H1 (cell line): ENCODE measurements around the gene GNG13. TPM values are rescaled to one million over a fixed set of nuclear protein-coding genes. Genes with fewer than 3 reads are reported as not detected.

Experiments
- CTCF ChIA-PET: fragments of 300-600 bp; sonication (Branson Sonifier 250); formaldehyde crosslinking; loops from one replicate; lab custom pipeline; 2021; ENCODE audit not compliant: partially characterized antibody; lab: Charles Lee
- POLR2A ChIA-PET: fragments of 300-600 bp; sonication (Branson Sonifier 250); formaldehyde crosslinking; loops from one replicate; lab custom pipeline; 2021; ENCODE audit warnings: inconsistent platforms; ENCODE audit not compliant: partially characterized antibody; lab: Charles Lee
- DNase-seq, 2 experiments: peaks; one replicate each; pipeline versions ENCODE4 v3.0.0 to v3.0.0-alpha.2; 2010 to 2022; ENCODE audit warnings: low spot score in 2 of 2, low read depth in 1 of 2, mixed read lengths in 1 of 2
- FAIRE-seq: peaks from 2 replicates; lab custom pipeline; 2011; peaks lifted over from hg19 to GRCh38; lab: Jason Lieb, UNC
- H2AFZ ChIP-seq: 2 replicates; pipeline ENCODE4 v1.8.1; 2012; ENCODE audit warnings: low read length, inconsistent platforms
- H2AK5ac ChIP-seq: 2 replicates; pipeline ENCODE4 v1.6.1; 2013; ENCODE audit warnings: low read depth, low read length
- H2BK120ac ChIP-seq: replicated peaks from 2 replicates; pipeline ENCODE3; 2013; ENCODE audit warnings: low read depth, low read length, inconsistent platforms
- H2BK12ac ChIP-seq: 2 replicates; pipeline ENCODE4 v1.6.1; 2013; ENCODE audit warnings: low read depth, low read length
- H2BK15ac ChIP-seq: 2 replicates; pipeline ENCODE4 v1.6.1; 2013; ENCODE audit warnings: low read length
- H2BK20ac ChIP-seq: 2 replicates; pipeline ENCODE4 v1.6.1; 2013; ENCODE audit warnings: low read length
- H2BK5ac ChIP-seq: 2 replicates; pipeline ENCODE4 v1.6.1; 2013; ENCODE audit warnings: low read depth, low read length
- H3K14ac ChIP-seq: 2 replicates; pipeline ENCODE4 v1.6.1; 2013; ENCODE audit warnings: inconsistent platforms; ENCODE audit not compliant: insufficient read length
- H3K18ac ChIP-seq: 2 replicates; pipeline ENCODE4 v1.6.1; 2013; ENCODE audit warnings: low read length; ENCODE audit errors: extremely low read depth
- H3K23ac ChIP-seq: 2 replicates; pipeline ENCODE4 v1.6.1; 2013; ENCODE audit warnings: inconsistent platforms; ENCODE audit not compliant: insufficient read length
- H3K23me2 ChIP-seq: 2 replicates; pipeline ENCODE4 v1.6.1; 2013; ENCODE audit warnings: low read depth, low read length
- H3K27ac ChIP-seq: 2 replicates; pipeline ENCODE4 v1.6.1; 2011; ENCODE audit warnings: low read depth, low read length, inconsistent platforms
- H3K27me3 ChIP-seq, 4 experiments: replicated peaks in 1 of 4; 1 replicate in 1 of 4; 2 replicates in 3 of 4; pipeline versions ENCODE4 v1.6.1 to v1.8.1; 2011 to 2013; ENCODE audit warnings: low read length in 3 of 4, mild to moderate bottlenecking in 3 of 4, inconsistent platforms in 2 of 4, mixed read lengths in 2 of 4, moderate library complexity in 1 of 4; ENCODE audit not compliant: control insufficient read depth in 3 of 4, insufficient read depth in 3 of 4; ENCODE audit errors: extremely low read depth in 1 of 4
- H3K36me3 ChIP-seq, 4 experiments: 2 replicates each; pipeline versions ENCODE4 v1.6.1 to v1.8.1; 2011 to 2013; ENCODE audit warnings: mild to moderate bottlenecking in 4 of 4, low read length in 3 of 4, moderate library complexity in 2 of 4, control low read depth in 1 of 4, inconsistent platforms in 1 of 4; ENCODE audit not compliant: insufficient read depth in 4 of 4, control insufficient read depth in 2 of 4
- H3K4ac ChIP-seq: replicated peaks from 2 replicates; pipeline ENCODE3; 2013; ENCODE audit warnings: low read length, low read depth, mixed read lengths, inconsistent platforms; ENCODE audit not compliant: insufficient read length
- H3K4me1 ChIP-seq, 4 experiments: replicated peaks in 1 of 4; 1 replicate in 1 of 4; 2 replicates in 3 of 4; pipeline versions ENCODE4 v1.6.1 to v1.8.1; 2011 to 2013; ENCODE audit warnings: low read length in 3 of 4, inconsistent platforms in 2 of 4, mixed read lengths in 1 of 4; ENCODE audit not compliant: insufficient read depth in 4 of 4, control insufficient read depth in 3 of 4
- H3K4me2 ChIP-seq, 2 experiments: 2 replicates each; pipeline versions ENCODE4 v1.6.1 to v1.8.1; 2011 to 2013; ENCODE audit warnings: low read depth in 2 of 2, low read length in 2 of 2, control low read depth in 1 of 2, inconsistent platforms in 1 of 2, mild to moderate bottlenecking in 1 of 2; ENCODE audit not compliant: insufficient read depth in 1 of 2
- H3K4me3 ChIP-seq, 4 experiments: fragments of 200-600, 300-600 bp in 1 of 4; sonication (generic), shearing (Covaris generic), sonication (Bioruptor Twin) in 1 of 4; 2 replicates each; pipeline versions ENCODE4 v1.5.1 to v1.8.1; 2011 to 2016; ENCODE audit warnings: low read length in 4 of 4, low read depth in 3 of 4, control low read depth in 2 of 4, inconsistent platforms in 2 of 4, mild to moderate bottlenecking in 2 of 4, mixed read lengths in 1 of 4, moderate library complexity in 1 of 4; ENCODE audit not compliant: insufficient read depth in 2 of 4; ENCODE audit errors: extremely low read depth in 1 of 4
- H3K56ac ChIP-seq: replicated peaks from 2 replicates; pipeline ENCODE3; 2013; ENCODE audit warnings: low read depth, mild to moderate bottlenecking, mixed read lengths, low read length, inconsistent platforms; ENCODE audit not compliant: insufficient read length
- H3K79me1 ChIP-seq: 2 replicates; pipeline ENCODE4 v1.6.1; 2013; ENCODE audit warnings: low read depth, low read length, control low read depth
- H3K79me2 ChIP-seq, 2 experiments: 2 replicates each; pipeline versions ENCODE4 v1.6.1 to v1.8.1; 2012 to 2013; ENCODE audit warnings: low read length in 2 of 2, mild to moderate bottlenecking in 2 of 2, inconsistent platforms in 1 of 2; ENCODE audit not compliant: insufficient read depth in 2 of 2, control insufficient read depth in 1 of 2
- H3K9ac ChIP-seq, 4 experiments: replicated peaks in 1 of 4; 1 replicate in 1 of 4; 2 replicates in 3 of 4; pipeline versions ENCODE4 v1.6.1 to v1.8.1; 2011 to 2013; ENCODE audit warnings: low read depth in 3 of 4, low read length in 3 of 4, control low read depth in 2 of 4, mild to moderate bottlenecking in 2 of 4, moderate library complexity in 2 of 4, inconsistent platforms in 1 of 4; ENCODE audit errors: extremely low read depth in 1 of 4
- H3K9me3 ChIP-seq, 2 experiments: 2 replicates each; pipeline versions ENCODE4 v1.6.1 to v1.8.1; 2012 to 2013; ENCODE audit warnings: mild to moderate bottlenecking in 2 of 2, moderate library complexity in 2 of 2, control low read depth in 1 of 2, inconsistent platforms in 1 of 2, low read depth in 1 of 2, low read length in 1 of 2, mixed read lengths in 1 of 2; ENCODE audit not compliant: insufficient read depth in 2 of 2
- H4K20me1 ChIP-seq, 2 experiments: replicated peaks in 1 of 2; 2 replicates each; pipeline versions ENCODE3 to v1.8.1; 2011 to 2013; ENCODE audit warnings: inconsistent platforms in 2 of 2, low read length in 2 of 2, mild to moderate bottlenecking in 1 of 2; ENCODE audit not compliant: insufficient read depth in 2 of 2, control insufficient read depth in 1 of 2
- H4K5ac ChIP-seq: 2 replicates; pipeline ENCODE4 v1.6.1; 2013; ENCODE audit warnings: low read length, low read depth, mixed read lengths, inconsistent platforms; ENCODE audit not compliant: insufficient read length
- H4K8ac ChIP-seq: 2 replicates; pipeline ENCODE4 v1.8.0; 2013; ENCODE audit warnings: mild to moderate bottlenecking, moderate library complexity, low read length, inconsistent platforms; ENCODE audit not compliant: insufficient read depth; ENCODE audit errors: extremely low read depth
- H4K91ac ChIP-seq: replicated peaks from 2 replicates; pipeline ENCODE3; 2013; ENCODE audit warnings: low read length, mixed read lengths, inconsistent platforms; ENCODE audit not compliant: insufficient read length
- BACH1 ChIP-seq: IDR thresholded peaks from 2 replicates; pipeline ENCODE4 v1.6.1; 2012; ENCODE audit warnings: low read length, improper control_type of control experiment
- CHD2 ChIP-seq: IDR thresholded peaks from 2 replicates; pipeline ENCODE4 v1.6.1; 2012; ENCODE audit warnings: low read length, improper control_type of control experiment
- EZH2 ChIP-seq: fragments of 200-600 bp; sonication (generic); IDR thresholded peaks from 2 replicates; pipeline ENCODE4 v1.7.1; 2012; ENCODE audit warnings: low read depth, mild to moderate bottlenecking, moderate library complexity, low read length, inconsistent platforms; ENCODE audit not compliant: severe bottlenecking
- NANOG ChIP-seq: IDR thresholded peaks from 2 replicates; pipeline ENCODE4 v1.6.1; 2011; ENCODE audit warnings: low read length, low read depth, mild to moderate bottlenecking, inconsistent platforms; ENCODE audit not compliant: insufficient read depth, poor library complexity, severe bottlenecking
- PHF8 ChIP-seq: fragments of 200-600 bp; sonication (generic); conservative IDR thresholded peaks from 2 replicates; pipeline ENCODE4 v1.7.1; 2012; ENCODE audit warnings: low read depth, mild to moderate bottlenecking, inconsistent platforms, low read length, moderate library complexity
- RFX5 ChIP-seq: IDR thresholded peaks from 2 replicates; pipeline ENCODE4 v1.6.1; 2011; ENCODE audit warnings: low read depth, low read length, improper control_type of control experiment, borderline replicate concordance
- SP1 ChIP-seq: IDR thresholded peaks from 2 replicates; pipeline ENCODE4 v1.6.1; 2011; ENCODE audit warnings: low read depth, low read length
- SRF ChIP-seq: IDR thresholded peaks from 2 replicates; pipeline ENCODE4 v1.6.1; 2011; ENCODE audit warnings: mild to moderate bottlenecking, low read depth, low read length, moderate library complexity
- TCF12 ChIP-seq: IDR thresholded peaks from 2 replicates; pipeline ENCODE4 v1.6.1; 2011; ENCODE audit warnings: low read depth, mild to moderate bottlenecking, low read length
- WGBS, 2 experiments: shearing (Covaris generic) in 1 of 2; methylation state at CpG; one replicate each; pipeline versions ENCODE4 v1.1.6 to v1.1.7; 2013 to 2015; ENCODE audit warnings: low lambda C conversion rate in 2 of 2, mixed read lengths in 2 of 2, inconsistent platforms in 1 of 2, low coverage in 1 of 2, missing lambda C conversion rate in 1 of 2; ENCODE audit not compliant: insufficient replicate concordance in 2 of 2, insufficient coverage in 1 of 2, insufficient read length in 1 of 2; ENCODE audit errors: extremely low coverage in 1 of 2, missing lambda C conversion rate in 1 of 2; 5-methylcytosine and 5-hydroxymethylcytosine counted together
- polyA plus RNA-seq, 7 experiments: library from polyadenylated mRNA; depleted of rRNA in 3 of 7; stranded (reverse) in 5 of 7; unstranded in 2 of 7; fragments of >200 nt in 5 of 7; fragments of 200-250 nt in 2 of 7; gene quantifications; 1 replicate in 5 of 7; 2 replicates in 1 of 7; 4 replicates in 1 of 7; pipeline versions ENCODE4 v1.2.1 to v1.2.3, GENCODE V29; 2011 to 2013; ENCODE audit warnings: missing spikeins in 2 of 7, mixed read lengths in 2 of 7
- total RNA-seq: library from RNA; stranded (reverse); fragmentation: NEBNext Ultra II Directional; extraction: Animal tissue kit (Norgen Biotek cat#: 25700); gene quantifications from 2 replicates; pipeline ENCODE4 v1.2.1, GENCODE V29; 2021
- TF ChIP-seq, protein P1 (sequence below): IDR thresholded peaks from 2 replicates; pipeline ENCODE4 v1.6.1; 2012; ENCODE audit warnings: low read length, inconsistent platforms

The GNG13 gene
- total and polyA plus RNA-seq, 2 of the 8 experiments (the other 6 are each of a cell fraction or from before 2014, with no cell fraction given) = not detected

DNA sequence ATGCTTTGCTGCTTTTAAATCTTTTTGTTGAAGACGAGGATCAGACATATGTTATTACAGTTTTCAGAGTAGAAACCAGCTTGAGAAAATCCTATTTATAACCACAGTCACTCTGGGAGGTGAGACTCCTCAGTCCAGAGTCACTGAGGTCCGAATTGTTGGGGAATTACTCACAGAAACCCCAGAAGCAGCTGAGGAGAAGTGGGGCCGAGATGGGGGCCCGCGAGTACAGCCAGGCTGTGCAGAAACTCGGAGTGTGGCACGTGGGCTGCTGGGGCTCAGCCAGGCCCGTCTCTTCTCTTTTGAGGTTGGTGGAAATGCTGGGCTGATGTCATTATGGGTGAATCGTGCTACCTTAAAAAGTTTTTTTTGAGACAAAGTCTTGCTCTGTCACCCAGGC, 14.4 kb upstream of the GNG13 start:
- Histone ChIP-seq H3K56ac (no peak overlapping the region), H2AFZ (no peak overlapping the region), H2BK5ac (no peak overlapping the region), H3K9me3 (peaks cover 4 to 14% of the 10 kb centered on the region in 2 experiments; a peak in 3 of 4 replicates), H4K20me1 (peaks cover 0 to 7% of the 10 kb centered on the region in 2 experiments), H2AK5ac (no peak overlapping the region), H4K5ac (no peak overlapping the region), H3K9ac (no peak overlapping the region), H3K4ac (no peak overlapping the region), H3K36me3 (no peaks in the 10 kb centered on the region), H3K4me2 (no peak overlapping the region), H3K18ac (no peak overlapping the region), H3K23me2 (no peaks in the 10 kb centered on the region; the same call in 1 of the 2 replicates), H3K4me1 (peaks cover 0 to 2% (median 0%) of the 10 kb centered on the region in 4 experiments; a peak in 2 of 7 replicates), H3K23ac (no peak overlapping the region), H2BK12ac (no peak overlapping the region), H2BK120ac (no peak overlapping the region), H4K8ac (no peak overlapping the region), H3K14ac (no peak overlapping the region), H4K91ac (no peak overlapping the region), H3K79me1 (no peaks in the 10 kb centered on the region), H3K27ac (no peak overlapping the region), H2BK20ac (no peak overlapping the region), H3K79me2 (no peaks in the 10 kb centered on the region), H3K27me3 (peaks cover 0 to 6% (median 4%) of the 10 kb centered on the region in 4 experiments; a peak in 5 of 7 replicates), H2BK15ac (no peak overlapping the region), H3K4me3 (no peak overlapping the region)
- ChIA-PET CTCF (interaction anchor here (0.6 to 1.7 kb wide), 4 partner anchors 14 to 280 kb away, joined by 3 to 8 read pairs (median 4); no protein-coding TSS in a partner anchor), POLR2A (interaction anchor here (1.3 kb wide), 1 partner anchor 12 kb away, joined by 3 read pairs; no protein-coding TSS in a partner anchor)
- no peak for DNase-seq
- TF ChIP-seq PHF8 (no peak), SP1 (no peak), EZH2 (no peak), TCF12 (no peak), SRF (no peak), BACH1 (no peak), CHD2 (no peak), RFX5 (no peak), NANOG (no peak)
- TF ChIP-seq, protein P1, sequence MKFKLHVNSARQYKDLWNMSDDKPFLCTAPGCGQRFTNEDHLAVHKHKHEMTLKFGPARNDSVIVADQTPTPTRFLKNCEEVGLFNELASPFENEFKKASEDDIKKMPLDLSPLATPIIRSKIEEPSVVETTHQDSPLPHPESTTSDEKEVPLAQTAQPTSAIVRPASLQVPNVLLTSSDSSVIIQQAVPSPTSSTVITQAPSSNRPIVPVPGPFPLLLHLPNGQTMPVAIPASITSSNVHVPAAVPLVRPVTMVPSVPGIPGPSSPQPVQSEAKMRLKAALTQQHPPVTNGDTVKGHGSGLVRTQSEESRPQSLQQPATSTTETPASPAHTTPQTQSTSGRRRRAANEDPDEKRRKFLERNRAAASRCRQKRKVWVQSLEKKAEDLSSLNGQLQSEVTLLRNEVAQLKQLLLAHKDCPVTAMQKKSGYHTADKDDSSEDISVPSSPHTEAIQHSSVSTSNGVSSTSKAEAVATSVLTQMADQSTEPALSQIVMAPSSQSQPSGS = no peak
- no peak for FAIRE-seq
- WGBS, 2 experiments = 93% methylated on average over 9 of the region's 9 CpGs; no CpG with 5 or more reads in 1 of the 2 experiments
